H7 (cell line): ENCODE results near the gene MLXIPL. TPM values are rescaled to one million over a fixed set of nuclear protein-coding genes. Genes with fewer than 3 reads are reported as not detected.

Source experiments
- DNase-seq: peaks from one replicate; pipeline ENCODE4 v3.0.0; 2012
- H3K27me3 ChIP-seq: 2 replicates; pipeline ENCODE4 v1.6.0; 2011; ENCODE audit warnings: mild to moderate bottlenecking, low read length; ENCODE audit not compliant: control insufficient read depth, insufficient read depth
- H3K36me3 ChIP-seq: replicated peaks from 2 replicates; pipeline ENCODE4 v1.5.1; 2011; ENCODE audit warnings: low read length; ENCODE audit not compliant: control insufficient read depth, insufficient read depth
- H3K4me3 ChIP-seq: 2 replicates; pipeline ENCODE4 v1.5.1; 2011; ENCODE audit warnings: low read depth, mild to moderate bottlenecking, control low read depth, low read length, moderate library complexity; ENCODE audit not compliant: insufficient read depth
- total RNA-seq: library from RNA; depleted of rRNA; stranded (reverse); fragments of >200 nt; shearing (Covaris generic); gene quantifications from 2 replicates; pipeline ENCODE4 v1.2.3, GENCODE V29; 2014

Gene MLXIPL
- total RNA-seq, 1 experiment from 2014 or later: 0.73 TPM

DNA sequence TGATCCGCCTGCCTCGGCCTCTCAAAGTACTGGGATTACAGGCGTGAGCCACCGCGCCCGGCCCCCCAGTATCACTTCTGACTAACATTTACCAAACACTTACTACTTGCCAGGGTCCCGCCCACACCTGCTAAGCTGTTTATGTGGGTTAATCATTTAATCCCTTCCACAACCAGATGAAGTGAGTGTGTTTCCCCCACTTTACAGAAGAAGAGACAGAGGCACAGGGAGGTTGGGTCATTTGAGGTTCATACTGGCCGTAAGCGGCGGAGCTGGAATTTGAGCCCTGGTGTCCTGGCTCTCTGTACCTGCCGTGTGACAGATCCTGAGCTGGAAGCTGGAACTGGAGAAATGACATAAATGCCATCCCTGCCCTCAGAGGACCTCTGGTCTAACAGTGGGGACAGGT lies 28.2 kb upstream of the MLXIPL start:
- Histone ChIP-seq H3K4me3 (no peak overlapping the region), H3K27me3 (peaks cover 25% of the 10 kb centered on the region), H3K36me3 (no peaks in the 10 kb centered on the region)
- DNase-seq: no peak

GRCh38 chr7:73650524-73650923 lies 26.2 kb upstream of the MLXIPL start:
- peaks cover 42% of the 10 kb centered on the region for H3K27me3 ChIP-seq
- DNase-seq: no peak
- H3K36me3 ChIP-seq: no peaks in the 10 kb centered on the region
- H3K4me3 ChIP-seq: no peak overlapping the region

DNA sequence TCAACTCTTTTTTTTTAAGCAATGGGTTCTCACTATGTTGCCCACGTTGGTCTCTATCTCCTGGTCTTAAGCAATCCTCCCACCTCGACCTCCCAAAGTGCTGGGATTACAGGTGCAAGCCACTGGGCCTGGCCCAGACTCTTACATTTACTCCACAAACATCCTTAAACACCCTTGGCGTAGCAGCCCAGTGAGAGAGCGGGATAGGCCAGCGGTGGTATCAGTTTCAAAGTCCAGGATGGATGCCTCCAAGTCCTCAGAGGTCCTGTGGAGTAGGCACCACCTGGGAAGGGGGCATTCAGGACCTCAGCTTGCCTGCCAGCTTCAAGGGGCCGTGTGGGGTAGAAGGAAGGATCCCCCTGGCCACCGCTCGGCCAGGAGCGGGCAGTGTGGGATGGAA lies 25.3 kb upstream of the MLXIPL start:
- H3K4me3 ChIP-seq: no peak overlapping the region
- no peak for DNase-seq
- no peaks in the 10 kb centered on the region for H3K36me3 ChIP-seq
- peaks cover 44% of the 10 kb centered on the region for H3K27me3 ChIP-seq

DNA sequence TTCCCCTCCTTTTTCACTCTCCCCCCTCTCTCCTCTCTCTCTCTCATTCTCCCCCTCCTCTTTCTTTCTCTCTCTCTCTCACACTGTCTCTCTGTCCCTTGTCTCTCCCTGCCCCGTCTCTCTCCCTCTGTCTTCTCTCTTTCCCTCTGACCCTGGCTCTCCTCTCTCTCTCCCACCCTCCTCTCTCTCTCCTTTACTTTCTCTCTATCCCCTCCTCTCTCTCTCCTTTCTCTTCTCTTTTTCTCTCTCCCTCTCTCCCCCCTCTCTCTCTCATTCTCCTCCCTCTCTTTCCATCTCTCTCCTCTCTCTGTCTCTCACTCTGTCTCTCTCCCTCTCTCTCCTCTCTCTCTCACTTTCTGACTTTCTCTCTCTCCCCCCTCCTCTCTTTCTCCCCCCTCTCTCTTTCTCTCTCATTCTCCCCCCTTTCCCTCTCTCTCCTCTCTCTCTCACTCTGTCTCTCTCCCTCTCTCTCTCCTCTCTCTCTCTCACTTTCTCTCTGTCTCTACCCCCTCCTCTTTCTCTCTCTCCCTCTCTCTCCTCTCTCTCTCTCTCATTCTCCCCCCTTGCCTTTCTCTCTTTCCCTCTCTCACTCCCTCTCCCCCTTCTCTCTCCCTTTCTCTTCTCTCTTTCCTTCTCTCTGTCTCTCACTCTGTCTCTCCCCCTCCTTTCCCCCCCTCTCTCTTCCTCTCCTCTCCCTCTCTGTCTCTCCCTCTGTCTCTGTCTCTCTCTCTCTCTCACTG lies 24.4 kb upstream of the MLXIPL start:
- peaks cover 44% of the 10 kb centered on the region for H3K27me3 ChIP-seq
- H3K4me3 ChIP-seq: no peak overlapping the region; the same call in 1 of the 2 replicates
- DNase-seq: no peak
- no peaks in the 10 kb centered on the region for H3K36me3 ChIP-seq

DNA sequence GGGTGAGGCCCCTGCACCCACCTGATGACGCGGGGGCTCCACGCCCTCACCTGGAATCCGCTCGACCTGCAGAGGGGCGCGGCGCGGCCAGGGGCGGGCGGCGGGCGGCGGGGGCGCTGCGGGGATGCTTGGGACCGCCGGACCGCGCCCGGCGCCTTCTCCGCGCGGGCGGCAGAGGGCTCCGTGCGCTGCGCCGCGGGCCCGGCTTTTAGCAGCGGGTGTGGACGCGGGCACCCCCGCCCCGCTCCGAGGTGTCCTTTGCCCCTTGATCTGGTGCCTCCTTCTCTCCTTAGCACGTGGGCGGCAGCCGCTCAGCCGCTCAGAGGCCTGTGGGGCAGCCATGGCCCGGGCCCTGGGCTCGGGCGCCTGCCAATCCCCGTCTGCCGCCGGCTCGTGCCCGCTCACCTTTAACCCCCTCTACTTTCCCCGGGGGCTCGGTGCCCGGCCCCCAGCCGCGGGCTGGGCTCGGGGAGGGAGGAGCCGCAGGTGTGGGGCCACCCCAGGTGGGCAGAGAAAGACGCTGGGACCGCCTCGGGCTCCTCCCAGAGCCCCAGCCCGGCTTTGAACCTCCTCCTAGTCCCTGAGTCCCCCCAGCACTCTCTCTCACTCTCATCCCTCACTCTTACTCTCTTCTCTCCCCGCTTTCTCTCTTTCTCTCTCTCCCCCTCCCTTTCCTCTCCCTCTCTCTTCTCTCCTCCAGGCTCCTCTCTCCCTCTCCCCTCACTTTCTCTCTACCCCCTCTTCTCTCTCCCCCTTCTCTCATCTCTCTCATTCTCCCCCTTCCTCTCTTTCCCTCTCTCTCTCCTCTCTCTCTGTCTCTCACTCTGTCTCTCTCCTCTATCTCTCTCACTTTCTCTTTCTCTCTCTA lies 23.6 kb upstream of the MLXIPL start:
- Histone ChIP-seq H3K36me3 (no peaks in the 10 kb centered on the region), H3K27me3 (peaks cover 44% of the 10 kb centered on the region), H3K4me3 (peak overlapping the region; percentile 64)
- peak; percentile 89 for DNase-seq

DNA sequence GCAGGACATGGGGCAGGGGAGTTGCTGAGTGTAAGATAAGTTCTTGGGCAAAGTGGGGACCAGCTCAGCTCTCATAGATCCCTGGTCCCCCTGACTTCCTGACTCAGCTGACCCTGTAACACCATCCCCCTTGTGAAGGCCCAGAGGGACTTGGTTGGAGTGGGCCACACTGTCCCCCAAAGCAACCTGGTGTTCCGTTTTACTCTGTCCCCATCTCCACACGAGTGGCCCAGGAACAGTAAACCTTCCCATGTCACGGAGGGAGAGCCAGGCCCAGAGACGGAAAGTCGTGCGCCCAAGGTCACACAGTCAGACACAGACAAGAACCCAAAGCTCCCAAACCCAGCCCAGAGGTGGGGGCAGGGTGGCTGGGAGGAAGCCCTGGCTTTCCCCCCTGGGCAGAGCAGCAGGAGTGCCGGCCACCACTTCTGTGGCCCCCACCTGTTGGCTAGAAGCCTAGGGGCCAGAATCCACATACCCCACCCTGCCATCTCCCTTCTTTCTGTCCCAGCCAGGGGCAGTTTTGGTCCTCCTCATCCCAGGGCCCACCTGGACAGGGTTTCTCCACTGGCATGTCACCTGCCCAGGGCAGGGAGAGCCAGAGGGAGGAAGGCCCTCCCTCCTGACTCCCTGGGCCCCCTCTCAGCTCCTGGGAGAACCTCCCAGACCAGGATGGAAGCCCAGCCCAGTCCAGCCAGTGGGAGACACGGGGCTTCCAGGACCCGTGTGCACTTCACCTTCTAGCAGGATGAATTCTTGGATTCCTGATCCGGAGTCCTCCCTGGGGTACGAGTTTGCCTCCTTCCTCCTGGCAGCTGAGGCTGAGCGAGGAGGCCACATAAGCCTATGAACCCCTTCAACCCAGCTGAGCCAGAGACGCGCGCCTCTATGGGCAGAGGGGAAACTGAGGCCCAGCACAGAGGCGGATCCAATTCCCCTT lies 22.7 kb upstream of the MLXIPL start:
- H3K36me3 ChIP-seq: no peaks in the 10 kb centered on the region
- no peak for DNase-seq
- H3K27me3 ChIP-seq: peaks cover 44% of the 10 kb centered on the region
- H3K4me3 ChIP-seq: peak overlapping the region; percentile 64; the same call in 1 of the 2 replicates

DNA sequence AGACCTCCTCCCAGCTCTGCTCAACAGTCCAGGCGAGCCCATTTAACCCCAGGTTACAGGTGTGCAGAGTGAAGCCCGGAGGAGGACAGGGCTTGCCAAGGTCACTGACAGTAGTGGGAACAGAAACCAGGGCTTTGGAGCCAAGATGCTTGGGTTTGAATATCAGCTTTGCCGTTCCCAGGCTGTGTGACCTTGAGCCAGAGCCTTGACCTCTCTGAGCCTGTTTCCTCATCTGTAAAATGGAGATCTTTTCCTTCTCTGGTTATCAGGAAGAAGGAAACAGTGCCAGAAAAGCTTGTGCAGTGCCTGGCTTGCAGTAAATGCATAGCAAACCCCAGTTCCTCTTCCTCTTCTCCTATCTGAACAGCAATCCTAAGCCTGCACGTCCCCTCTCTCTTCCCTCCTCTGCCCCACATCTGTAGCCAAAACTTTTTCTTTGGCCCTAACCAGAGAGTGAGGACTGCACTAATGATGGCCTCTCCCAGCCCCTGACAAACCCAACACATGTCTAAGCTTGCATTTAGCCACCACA lies 21.4 kb upstream of the MLXIPL start:
- no peak for DNase-seq
- no peaks in the 10 kb centered on the region for H3K36me3 ChIP-seq
- peaks cover 44% of the 10 kb centered on the region for H3K27me3 ChIP-seq
- no peak overlapping the region for H3K4me3 ChIP-seq

DNA sequence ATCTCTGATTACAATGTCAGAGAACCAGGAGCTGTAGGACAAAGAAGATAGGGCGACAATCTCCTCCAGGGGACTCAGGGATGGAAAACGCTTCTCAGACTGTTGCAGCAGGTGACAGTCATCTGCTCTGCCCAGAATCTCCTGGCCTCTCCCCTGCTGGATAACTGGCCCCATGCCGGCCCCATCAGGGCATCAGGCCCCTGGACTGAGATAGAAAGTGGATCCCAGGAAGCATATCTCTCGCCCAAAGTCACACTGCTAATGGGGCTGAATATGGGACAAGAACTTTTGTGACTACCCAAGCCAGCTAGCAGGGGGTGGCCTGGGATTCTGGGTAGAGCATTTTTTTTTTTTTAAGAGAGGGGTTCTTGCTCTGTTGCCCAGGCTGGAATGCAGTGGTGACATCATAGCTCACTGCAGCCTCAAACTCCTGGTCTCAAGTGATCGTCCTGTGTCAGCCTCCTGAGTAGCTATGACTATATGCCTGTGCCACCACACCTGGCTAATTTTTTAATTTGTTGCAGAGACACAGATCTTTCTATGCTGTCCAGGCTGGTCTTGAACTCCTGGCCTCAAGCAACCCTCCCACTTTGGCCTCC lies 20.5 kb upstream of the MLXIPL start:
- Histone ChIP-seq H3K4me3 (no peak overlapping the region), H3K36me3 (no peaks in the 10 kb centered on the region), H3K27me3 (peaks cover 40% of the 10 kb centered on the region)
- DNase-seq: no peak

GRCh38 chr7:73642834-73643233 lies 18.5 kb upstream of the MLXIPL start:
- no peak for DNase-seq
- H3K36me3 ChIP-seq: no peaks in the 10 kb centered on the region
- H3K27me3 ChIP-seq: peaks cover 22% of the 10 kb centered on the region
- H3K4me3 ChIP-seq: no peak overlapping the region

GRCh38 chr7:73638911-73639310 lies 14.6 kb upstream of the MLXIPL start:
- Histone ChIP-seq H3K27me3 (no peaks in the 10 kb centered on the region), H3K4me3 (no peak overlapping the region), H3K36me3 (no peaks in the 10 kb centered on the region)
- no peak for DNase-seq

- Histone ChIP-seq H3K36me3 (no peaks in the 10 kb centered on the region), H3K27me3 (no peaks in the 10 kb centered on the region; the same call in 1 of the 2 replicates), H3K4me3 (no peak overlapping the region)
- DNase-seq: no peak
Observed at GRCh38 chr7:73635428-73636200, 11.3 kb upstream of the MLXIPL start.

- H3K36me3 ChIP-seq: no peaks in the 10 kb centered on the region
- H3K27me3 ChIP-seq: no peaks in the 10 kb centered on the region; the same call in 1 of the 2 replicates
- H3K4me3 ChIP-seq: no peak overlapping the region
- DNase-seq: no peak
Observed at GRCh38 chr7:73633844-73634243, 9.5 kb upstream of the MLXIPL start.

DNA sequence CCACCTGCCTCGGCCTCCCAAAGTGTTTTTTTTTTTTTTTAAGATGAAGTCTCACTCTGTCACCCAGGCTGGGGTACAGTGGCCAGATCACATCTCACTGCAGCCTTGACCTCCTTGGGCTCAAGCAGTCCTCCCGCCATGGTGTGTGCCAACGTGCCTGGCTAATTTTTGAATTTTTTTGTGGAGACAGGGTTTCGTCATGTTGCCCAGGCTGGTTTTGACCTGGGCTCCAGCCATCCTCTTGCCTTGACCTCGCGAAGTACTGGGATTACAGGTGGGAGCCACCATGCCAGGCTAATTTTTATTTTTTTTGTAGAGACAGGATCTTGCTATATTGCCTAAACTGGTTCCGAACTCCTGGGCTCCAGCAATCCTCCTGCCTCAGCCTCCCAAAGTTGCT lies 9.0 kb upstream of the MLXIPL start:
- no peak for DNase-seq
- Histone ChIP-seq H3K36me3 (no peaks in the 10 kb centered on the region), H3K4me3 (no peak overlapping the region), H3K27me3 (no peaks in the 10 kb centered on the region; the same call in 1 of the 2 replicates)
